GM19372 (cell line): ENCODE measurements around the gene KIF5C.
A peak's percentile ranks its signal among the peaks of the same experiment; 100 is the strongest.

Source experiments
- ATAC-seq: cut with Tn5 transposase; IDR thresholded peaks from one replicate; pipeline ENCODE4 v1.9.1; 2021; ENCODE audit warnings: mild to moderate bottlenecking, low read depth, moderate library complexity; ENCODE audit not compliant: unreplicated experiment

KIF5C gene

GRCh38 chr2:148984449-148984848 is 109.4 kb downstream of the KIF5C start:
- ATAC-seq = no peak

GRCh38 chr2:148987286-148987685 is 112.3 kb downstream of the KIF5C start:
- ATAC-seq = no peak

GRCh38 chr2:148988337-148988736 is 113.3 kb downstream of the KIF5C start:
- no peak for ATAC-seq

GRCh38 chr2:148989882-148990493 is 115.0 kb downstream of the KIF5C start:
- ATAC-seq = peak; percentile 97

GRCh38 chr2:148990968-148991367 is 115.9 kb downstream of the KIF5C start:
- ATAC-seq = no peak

GRCh38 chr2:148992448-148992847 is 117.4 kb downstream of the KIF5C start:
- no peak for ATAC-seq

- ATAC-seq = no peak
Measured at GRCh38 chr2:148993351-148993750, 118.3 kb downstream of the KIF5C start.

- no peak for ATAC-seq
Measured at GRCh38 chr2:148994341-148994740, 119.3 kb downstream of the KIF5C start.

GRCh38 chr2:148996805-148997204 is 121.8 kb downstream of the KIF5C start:
- ATAC-seq = no peak

GRCh38 chr2:148998165-148998830 is 123.3 kb downstream of the KIF5C start:
- no peak for ATAC-seq

- ATAC-seq = no peak
Measured at GRCh38 chr2:148998831-148999200, 123.8 kb downstream of the KIF5C start.

- no peak for ATAC-seq
Measured at GRCh38 chr2:148999451-148999921, 124.5 kb downstream of the KIF5C start.

GRCh38 chr2:149000158-149000938 is 125.3 kb downstream of the KIF5C start:
- no peak for ATAC-seq

- ATAC-seq = no peak
Measured at GRCh38 chr2:149001496-149001895, 126.5 kb downstream of the KIF5C start.

- ATAC-seq = no peak
Measured at GRCh38 chr2:149002378-149002890, 127.4 kb downstream of the KIF5C start.

- ATAC-seq = no peak
Measured at GRCh38 chr2:149002891-149003740, 128.1 kb downstream of the KIF5C start.

- ATAC-seq = no peak
Measured at GRCh38 chr2:149004836-149005235, 129.8 kb downstream of the KIF5C start.

GRCh38 chr2:149005471-149006077 is 130.5 kb downstream of the KIF5C start:
- ATAC-seq = no peak

- no peak for ATAC-seq
Measured at GRCh38 chr2:149006883-149007543, 132.0 kb downstream of the KIF5C start.
